Measurements from ENCODE around the gene KIF7. TPM values are rescaled to one million over a fixed set of nuclear protein-coding genes. Genes with fewer than 3 reads are reported as not detected.

The KIF7 gene
- total and polyA plus RNA-seq, 10 of the 15 experiments (the other 5 are each of a cell fraction or from before 2014, with no cell fraction given), result 0.01 to 0.36 (median 0.10) TPM; not detected in 2

DNA sequence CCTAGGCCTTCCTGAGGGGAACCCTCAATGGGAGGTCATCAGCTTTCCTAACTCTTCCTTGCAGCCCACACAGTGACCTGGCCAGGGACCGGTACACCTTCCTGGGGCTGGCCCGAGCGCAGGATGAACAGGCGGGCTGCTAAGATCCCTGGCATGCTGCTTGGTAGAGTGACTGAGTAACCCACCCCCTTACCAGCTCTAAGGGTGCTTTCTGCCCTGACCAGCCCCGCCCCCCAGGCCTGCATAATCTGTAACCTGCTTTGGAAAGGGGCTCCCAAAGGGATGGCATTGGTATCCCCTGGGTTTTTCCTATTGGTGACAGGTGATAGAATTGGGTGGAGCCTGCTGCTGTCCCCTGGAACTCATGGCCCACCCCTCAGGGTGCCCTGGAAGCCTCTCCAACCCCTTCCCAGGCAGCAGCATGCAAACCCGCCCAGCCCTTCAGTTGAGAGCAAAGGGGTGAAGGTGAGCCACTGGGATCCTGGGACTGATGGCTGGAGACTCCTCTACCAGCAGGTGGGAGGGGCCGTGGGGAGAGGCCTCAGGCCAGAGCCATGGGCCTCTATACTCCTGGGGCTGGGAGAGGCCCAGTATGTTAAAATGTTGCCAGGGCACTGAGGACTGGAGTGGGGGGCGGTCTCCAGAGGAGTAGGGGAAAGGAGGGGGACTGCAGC, 11.1 kb upstream of the KIF7 start (continued):
- TF ChIP-seq, protein P1, sequence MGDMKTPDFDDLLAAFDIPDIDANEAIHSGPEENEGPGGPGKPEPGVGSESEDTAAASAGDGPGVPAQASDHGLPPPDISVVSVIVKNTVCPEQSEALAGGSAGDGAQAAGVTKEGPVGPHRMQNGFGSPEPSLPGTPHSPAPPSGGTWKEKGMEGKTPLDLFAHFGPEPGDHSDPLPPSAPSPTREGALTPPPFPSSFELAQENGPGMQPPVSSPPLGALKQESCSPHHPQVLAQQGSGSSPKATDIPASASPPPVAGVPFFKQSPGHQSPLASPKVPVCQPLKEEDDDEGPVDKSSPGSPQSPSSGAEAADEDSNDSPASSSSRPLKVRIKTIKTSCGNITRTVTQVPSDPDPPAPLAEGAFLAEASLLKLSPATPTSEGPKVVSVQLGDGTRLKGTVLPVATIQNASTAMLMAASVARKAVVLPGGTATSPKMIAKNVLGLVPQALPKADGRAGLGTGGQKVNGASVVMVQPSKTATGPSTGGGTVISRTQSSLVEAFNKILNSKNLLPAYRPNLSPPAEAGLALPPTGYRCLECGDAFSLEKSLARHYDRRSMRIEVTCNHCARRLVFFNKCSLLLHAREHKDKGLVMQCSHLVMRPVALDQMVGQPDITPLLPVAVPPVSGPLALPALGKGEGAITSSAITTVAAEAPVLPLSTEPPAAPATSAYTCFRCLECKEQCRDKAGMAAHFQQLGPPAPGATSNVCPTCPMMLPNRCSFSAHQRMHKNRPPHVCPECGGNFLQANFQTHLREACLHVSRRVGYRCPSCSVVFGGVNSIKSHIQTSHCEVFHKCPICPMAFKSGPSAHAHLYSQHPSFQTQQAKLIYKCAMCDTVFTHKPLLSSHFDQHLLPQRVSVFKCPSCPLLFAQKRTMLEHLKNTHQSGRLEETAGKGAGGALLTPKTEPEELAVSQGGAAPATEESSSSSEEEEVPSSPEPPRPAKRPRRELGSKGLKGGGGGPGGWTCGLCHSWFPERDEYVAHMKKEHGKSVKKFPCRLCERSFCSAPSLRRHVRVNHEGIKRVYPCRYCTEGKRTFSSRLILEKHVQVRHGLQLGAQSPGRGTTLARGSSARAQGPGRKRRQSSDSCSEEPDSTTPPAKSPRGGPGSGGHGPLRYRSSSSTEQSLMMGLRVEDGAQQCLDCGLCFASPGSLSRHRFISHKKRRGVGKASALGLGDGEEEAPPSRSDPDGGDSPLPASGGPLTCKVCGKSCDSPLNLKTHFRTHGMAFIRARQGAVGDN (IDR thresholded peaks at IDR 0.05), result no peak
- no peak for TF ChIP-seq POLR2AphosphoS2 (IDR thresholded peaks at IDR 0.05; ENCODE audit: low read depth, low read length)
- TF ChIP-seq EGR1 (IDR thresholded peaks at IDR 0.05; ENCODE audit: borderline replicate concordance in 1 of 2, low read depth in 2 of 2, low read length in 2 of 2), result no peak
- no peak for TF ChIP-seq ATF7 (IDR thresholded peaks at IDR 0.05; ENCODE audit: low read depth)
- no peak for TF ChIP-seq RFX5 (IDR thresholded peaks at IDR 0.05; ENCODE audit: low read depth, low read length)
- TF ChIP-seq YBX1 (IDR thresholded peaks at IDR 0.05), result no peak
- TF ChIP-seq POLR2AphosphoS5 (IDR thresholded peaks at IDR 0.05; ENCODE audit: low read length), result no peak

Data from GM12878 (cell line).